Neural progenitor cell (in vitro differentiated cells): ENCODE data around the gene TTLL10. TPM values are rescaled to one million over a fixed set of nuclear protein-coding genes. Genes with fewer than 3 reads are reported as not detected.
A peak's percentile ranks its signal among the peaks of the same experiment; 100 is the strongest.

Source experiments
- DNase-seq: peaks from one replicate; pipeline ENCODE4 v3.0.0-alpha.2; 2016; ENCODE audit warnings: low spot score
- H2AFZ ChIP-seq: fragments of 200-600 bp; sonication (generic); replicated peaks from 2 replicates; pipeline ENCODE4 v1.6.1; 2016; ENCODE audit warnings: antibody characterized with exemption
- H3F3A ChIP-seq: fragments of 200-600 bp; sonication (generic); 2 replicates; pipeline ENCODE4 v1.6.1; 2016; ENCODE audit warnings: antibody characterized with exemption, low read depth
- H3K27ac ChIP-seq: fragments of 200-600 bp; sonication (generic); 2 replicates; pipeline ENCODE4 v1.5.1; 2016; ENCODE audit warnings: mild to moderate bottlenecking
- H3K27me3 ChIP-seq: fragments of 200-600 bp; sonication (generic); 2 replicates; pipeline ENCODE4 v1.6.1; 2016; ENCODE audit warnings: mild to moderate bottlenecking, moderate library complexity
- H3K36me3 ChIP-seq: fragments of 200-600 bp; sonication (generic); 2 replicates; pipeline ENCODE4 v1.5.1; 2016
- H3K4me1 ChIP-seq: fragments of 200-600 bp; sonication (generic); 2 replicates; pipeline ENCODE4 v1.6.1; 2016; ENCODE audit warnings: mixed run types
- H3K4me2 ChIP-seq: fragments of 200-600 bp; sonication (generic); 2 replicates; pipeline ENCODE4 v1.6.1; 2016
- H3K4me3 ChIP-seq: fragments of 200-600 bp; sonication (generic); 2 replicates; pipeline ENCODE4 v1.5.1; 2016
- H3K79me2 ChIP-seq: fragments of 200-600 bp; sonication (generic); 2 replicates; pipeline ENCODE4 v1.6.1; 2016; ENCODE audit warnings: low read depth
- H3K9ac ChIP-seq: fragments of 200-600 bp; sonication (generic); 2 replicates; pipeline ENCODE4 v1.6.1; 2016
- H3K9me3 ChIP-seq: fragments of 200-600 bp; sonication (generic); 2 replicates; pipeline ENCODE4 v1.5.1; 2016; ENCODE audit warnings: low read depth
- H4K20me1 ChIP-seq: fragments of 200-600 bp; sonication (generic); 2 replicates; pipeline ENCODE4 v1.6.1; 2016; ENCODE audit warnings: low read depth
- H3K27ac Mint-ChIP-seq: 3 replicates; pipeline ENCODE4 v1.8.0; 2021; ENCODE audit warnings: mixed read lengths
- H3K27me3 Mint-ChIP-seq: 2 replicates; pipeline ENCODE4 v1.8.0; 2022; ENCODE audit warnings: low read depth, mild to moderate bottlenecking, inconsistent platforms, moderate library complexity, mixed read lengths; ENCODE audit not compliant: insufficient read depth
- H3K36me3 Mint-ChIP-seq: 3 replicates; pipeline ENCODE4 v1.8.0; 2021; ENCODE audit warnings: mixed read lengths
- H3K4me1 Mint-ChIP-seq: 3 replicates; pipeline ENCODE4 v1.8.0; 2021; ENCODE audit warnings: mixed read lengths
- H3K4me3 Mint-ChIP-seq: 3 replicates; pipeline ENCODE4 v1.8.0; 2021; ENCODE audit warnings: mild to moderate bottlenecking, moderate library complexity, mixed read lengths
- H3K9me3 Mint-ChIP-seq: 3 replicates; pipeline ENCODE4 v1.8.0; 2020; ENCODE audit warnings: mixed read lengths
- CTCF ChIP-seq: fragments of 200-600 bp; sonication (generic); IDR thresholded peaks from 2 replicates; pipeline ENCODE4 v1.5.1; 2017; ENCODE audit warnings: antibody characterized with exemption, mild to moderate bottlenecking
- EZH2 ChIP-seq: fragments of 200-600 bp; sonication (generic); IDR thresholded peaks from 2 replicates; pipeline ENCODE4 v1.6.1; 2017; ENCODE audit warnings: antibody characterized with exemption, mild to moderate bottlenecking, moderate library complexity
- EZH2phosphoT487 ChIP-seq: fragments of 200-600 bp; sonication (generic); IDR thresholded peaks from 2 replicates; pipeline ENCODE4 v1.6.1; 2017; ENCODE audit warnings: antibody characterized with exemption
- total RNA-seq: library from RNA; depleted of rRNA; stranded (reverse); fragments of >200 nt; gene quantifications from 2 replicates; pipeline ENCODE4 v1.2.3, GENCODE V29; 2015; ENCODE audit warnings: low replicate concordance

The TTLL10 gene
- total RNA-seq, 1 donor from 2014 or later: not detected

- no peak overlapping the region for H3K4me3 ChIP-seq
- Mint-ChIP-seq H3K4me3 (no peak overlapping the region), H3K9me3 (no peaks in the 10 kb centered on the region), H3K4me1 (no peaks in the 10 kb centered on the region), H3K36me3 (no peaks in the 10 kb centered on the region), H3K27me3 (peaks cover 7% of the 10 kb centered on the region), H3K27ac (no peak overlapping the region)
- H3K36me3 ChIP-seq: no peaks in the 10 kb centered on the region
- TF ChIP-seq EZH2phosphoT487 (no peak), CTCF (peak; percentile 15), EZH2 (peak; percentile 1)
- no peaks in the 10 kb centered on the region for H3K9me3 ChIP-seq
- H2AFZ ChIP-seq: no peak overlapping the region
- no peak overlapping the region for H3K9ac ChIP-seq
- DNase-seq: no peak
- H3K27me3 ChIP-seq: peaks cover 55% of the 10 kb centered on the region
- H3K79me2 ChIP-seq: no peaks in the 10 kb centered on the region
- H3K27ac ChIP-seq: no peak overlapping the region
- H3K4me2 ChIP-seq: peak overlapping the region; percentile 86
- no peaks in the 10 kb centered on the region for H3K4me1 ChIP-seq
- no peaks in the 10 kb centered on the region for H3F3A ChIP-seq
- no peaks in the 10 kb centered on the region for H4K20me1 ChIP-seq
Measured at GRCh38 chr1:1206966-1207531, 33.4 kb downstream of the TTLL10 start.

- Mint-ChIP-seq H3K4me3 (no peak overlapping the region), H3K9me3 (no peaks in the 10 kb centered on the region), H3K27me3 (peaks cover 7% of the 10 kb centered on the region), H3K27ac (no peak overlapping the region), H3K4me1 (no peaks in the 10 kb centered on the region), H3K36me3 (no peaks in the 10 kb centered on the region)
- H3K9me3 ChIP-seq: no peaks in the 10 kb centered on the region
- no peaks in the 10 kb centered on the region for H3F3A ChIP-seq
- no peak for DNase-seq
- no peak overlapping the region for H2AFZ ChIP-seq
- no peaks in the 10 kb centered on the region for H4K20me1 ChIP-seq
- no peak overlapping the region for H3K9ac ChIP-seq
- no peak overlapping the region for H3K4me3 ChIP-seq
- no peak overlapping the region for H3K4me2 ChIP-seq
- no peaks in the 10 kb centered on the region for H3K4me1 ChIP-seq
- TF ChIP-seq CTCF (no peak), EZH2 (no peak), EZH2phosphoT487 (no peak)
- H3K79me2 ChIP-seq: no peaks in the 10 kb centered on the region
- H3K27ac ChIP-seq: no peak overlapping the region
- H3K36me3 ChIP-seq: no peaks in the 10 kb centered on the region
- H3K27me3 ChIP-seq: peaks cover 55% of the 10 kb centered on the region
Measured at GRCh38 chr1:1207571-1207892, 33.9 kb downstream of the TTLL10 start.

GRCh38 chr1:1208713-1209433 lies 35.2 kb downstream of the TTLL10 start:
- no peaks in the 10 kb centered on the region for H3K4me1 ChIP-seq
- Mint-ChIP-seq H3K36me3 (no peaks in the 10 kb centered on the region), H3K4me1 (no peaks in the 10 kb centered on the region), H3K27ac (no peak overlapping the region), H3K27me3 (peaks cover 7% of the 10 kb centered on the region), H3K4me3 (no peak overlapping the region), H3K9me3 (no peaks in the 10 kb centered on the region)
- H3K27ac ChIP-seq: no peak overlapping the region
- TF ChIP-seq EZH2 (no peak), CTCF (no peak), EZH2phosphoT487 (no peak)
- no peak overlapping the region for H3K4me3 ChIP-seq
- H3K36me3 ChIP-seq: no peaks in the 10 kb centered on the region
- H3K9me3 ChIP-seq: no peaks in the 10 kb centered on the region
- H3K79me2 ChIP-seq: no peaks in the 10 kb centered on the region
- no peak overlapping the region for H2AFZ ChIP-seq
- H4K20me1 ChIP-seq: no peaks in the 10 kb centered on the region
- H3F3A ChIP-seq: no peaks in the 10 kb centered on the region
- peaks cover 41% of the 10 kb centered on the region for H3K27me3 ChIP-seq
- H3K4me2 ChIP-seq: no peak overlapping the region
- H3K9ac ChIP-seq: no peak overlapping the region
- no peak for DNase-seq
